ENCODE measurements around the gene AHCTF1. TPM values are rescaled to one million over a fixed set of nuclear protein-coding genes. Genes with fewer than 3 reads are reported as not detected.

AHCTF1 gene
- 10 to 100 TPM; 49.4 to 55.4 (median 51.7) TPM for total RNA-seq

- Mint-ChIP-seq H3K9me3 (no peaks in the 10 kb centered on the region), H3K36me3 (ENCODE audit: insufficient read depth) (peaks cover 10% of the 10 kb centered on the region)
- ATAC-seq = peak; percentile 95
Measured at GRCh38 chr1:246931549-246932365, at the start of gene AHCTF1. Gene AHCTF1, minus strand, starts transcription at chr1:246931948. Its CDS starts 13,578 bp downstream, at chr1:246918370.

GRCh38 chr1:246978785-246979184, 47.0 kb upstream of the AHCTF1 start:
- Mint-ChIP-seq H3K9me3 (peaks cover 38% of the 10 kb centered on the region), H3K36me3 (ENCODE audit: insufficient read depth) (peaks cover 3% of the 10 kb centered on the region), H3K4me3 (no peak overlapping the region), H3K4me1 (ENCODE audit: low read depth) (no peaks in the 10 kb centered on the region), H3K27me3 (ENCODE audit: low read depth) (peaks cover 5% of the 10 kb centered on the region)
- ATAC-seq (no peak), DNase-seq (no peak)

More at GRCh38 chr1:246931549-246932365, at the start of gene AHCTF1:
- peak within 1 kb of the TSS; percentile 94 for H3K4me3 Mint-ChIP-seq
- peaks cover 25% of the 10 kb centered on the region for H3K4me1 Mint-ChIP-seq (ENCODE audit: low read depth)
- DNase-seq = peak; percentile 93
- no peaks in the 10 kb centered on the region for H3K27me3 Mint-ChIP-seq (ENCODE audit: low read depth)

GRCh38 chr1:246978281-246978680, 46.5 kb upstream of the AHCTF1 start:
- no peaks in the 10 kb centered on the region for H3K4me1 Mint-ChIP-seq (ENCODE audit: low read depth)
- H3K27me3 Mint-ChIP-seq (ENCODE audit: low read depth) = peaks cover 5% of the 10 kb centered on the region
- peaks cover 37% of the 10 kb centered on the region for H3K9me3 Mint-ChIP-seq
- DNase-seq = no peak
- no peak for ATAC-seq
- no peak overlapping the region for H3K4me3 Mint-ChIP-seq
- H3K36me3 Mint-ChIP-seq (ENCODE audit: insufficient read depth) = peaks cover 3% of the 10 kb centered on the region

GRCh38 chr1:246971969-246972368, 40.2 kb upstream of the AHCTF1 start:
- ATAC-seq (no peak), DNase-seq (no peak)
- no peaks in the 10 kb centered on the region for H3K4me1 Mint-ChIP-seq (ENCODE audit: low read depth)
- H3K9me3 Mint-ChIP-seq = peaks cover 31% of the 10 kb centered on the region
- H3K36me3 Mint-ChIP-seq (ENCODE audit: insufficient read depth) = no peaks in the 10 kb centered on the region
- no peak overlapping the region for H3K4me3 Mint-ChIP-seq
- H3K27me3 Mint-ChIP-seq (ENCODE audit: low read depth) = peaks cover 5% of the 10 kb centered on the region

GRCh38 chr1:246971090-246971721, 39.5 kb upstream of the AHCTF1 start:
- H3K9me3 Mint-ChIP-seq = peaks cover 28% of the 10 kb centered on the region
- ATAC-seq (no peak), DNase-seq (peak; percentile 23)

GRCh38 chr1:246969621-246970020, 37.9 kb upstream of the AHCTF1 start:
- no peak overlapping the region for H3K4me3 Mint-ChIP-seq
- ATAC-seq (no peak), DNase-seq (no peak)
- no peaks in the 10 kb centered on the region for H3K36me3 Mint-ChIP-seq (ENCODE audit: insufficient read depth)
- H3K4me1 Mint-ChIP-seq (ENCODE audit: low read depth) = no peaks in the 10 kb centered on the region
- no peaks in the 10 kb centered on the region for H3K27me3 Mint-ChIP-seq (ENCODE audit: low read depth)
- peaks cover 20% of the 10 kb centered on the region for H3K9me3 Mint-ChIP-seq

More at GRCh38 chr1:246971090-246971721, 39.5 kb upstream of the AHCTF1 start:
- H3K27me3 Mint-ChIP-seq (ENCODE audit: low read depth) = peaks cover 5% of the 10 kb centered on the region
- H3K4me1 Mint-ChIP-seq (ENCODE audit: low read depth) = no peaks in the 10 kb centered on the region
- H3K36me3 Mint-ChIP-seq (ENCODE audit: insufficient read depth) = no peaks in the 10 kb centered on the region
- H3K4me3 Mint-ChIP-seq = no peak overlapping the region

GRCh38 chr1:246966502-246966901, 34.8 kb upstream of the AHCTF1 start:
- Mint-ChIP-seq H3K4me3 (no peak overlapping the region), H3K27me3 (ENCODE audit: low read depth) (peaks cover 2% of the 10 kb centered on the region), H3K36me3 (ENCODE audit: insufficient read depth) (no peaks in the 10 kb centered on the region), H3K9me3 (peaks cover 20% of the 10 kb centered on the region), H3K4me1 (ENCODE audit: low read depth) (no peaks in the 10 kb centered on the region)
- ATAC-seq (no peak), DNase-seq (no peak)

- peaks cover 4% of the 10 kb centered on the region for H3K4me1 Mint-ChIP-seq (ENCODE audit: low read depth)
- no peaks in the 10 kb centered on the region for H3K36me3 Mint-ChIP-seq (ENCODE audit: insufficient read depth)
- DNase-seq (no peak), ATAC-seq (no peak)
- H3K9me3 Mint-ChIP-seq = no peaks in the 10 kb centered on the region
- peaks cover 2% of the 10 kb centered on the region for H3K27me3 Mint-ChIP-seq (ENCODE audit: low read depth)
- no peak overlapping the region for H3K4me3 Mint-ChIP-seq
Measured at GRCh38 chr1:246959944-246960693, 28.4 kb upstream of the AHCTF1 start.

GRCh38 chr1:246954126-246954525, 22.4 kb upstream of the AHCTF1 start:
- no peaks in the 10 kb centered on the region for H3K4me1 Mint-ChIP-seq (ENCODE audit: low read depth)
- DNase-seq (no peak), ATAC-seq (no peak)
- no peak overlapping the region for H3K4me3 Mint-ChIP-seq
- H3K27me3 Mint-ChIP-seq (ENCODE audit: low read depth) = no peaks in the 10 kb centered on the region
- H3K36me3 Mint-ChIP-seq (ENCODE audit: insufficient read depth) = no peaks in the 10 kb centered on the region
- no peaks in the 10 kb centered on the region for H3K9me3 Mint-ChIP-seq

GRCh38 chr1:246951413-246951812, 19.7 kb upstream of the AHCTF1 start:
- ATAC-seq (no peak), DNase-seq (no peak)
- Mint-ChIP-seq H3K27me3 (ENCODE audit: low read depth) (no peaks in the 10 kb centered on the region), H3K4me3 (no peak overlapping the region), H3K4me1 (ENCODE audit: low read depth) (no peaks in the 10 kb centered on the region), H3K9me3 (no peaks in the 10 kb centered on the region), H3K36me3 (ENCODE audit: insufficient read depth) (no peaks in the 10 kb centered on the region)

- H3K36me3 Mint-ChIP-seq (ENCODE audit: insufficient read depth) = no peaks in the 10 kb centered on the region
- no peaks in the 10 kb centered on the region for H3K27me3 Mint-ChIP-seq (ENCODE audit: low read depth)
- no peak overlapping the region for H3K4me3 Mint-ChIP-seq
- no peaks in the 10 kb centered on the region for H3K4me1 Mint-ChIP-seq (ENCODE audit: low read depth)
- no peak for ATAC-seq
- no peaks in the 10 kb centered on the region for H3K9me3 Mint-ChIP-seq
- DNase-seq = no peak
Measured at GRCh38 chr1:246949956-246950355, 18.2 kb upstream of the AHCTF1 start.

- Mint-ChIP-seq H3K36me3 (ENCODE audit: insufficient read depth) (no peaks in the 10 kb centered on the region), H3K4me1 (ENCODE audit: low read depth) (no peaks in the 10 kb centered on the region), H3K27me3 (ENCODE audit: low read depth) (no peaks in the 10 kb centered on the region), H3K9me3 (no peaks in the 10 kb centered on the region), H3K4me3 (no peak overlapping the region)
- ATAC-seq = no peak
- DNase-seq = no peak
Measured at GRCh38 chr1:246947255-246947654, 15.5 kb upstream of the AHCTF1 start.

GRCh38 chr1:246946366-246946765, 14.6 kb upstream of the AHCTF1 start:
- no peaks in the 10 kb centered on the region for H3K9me3 Mint-ChIP-seq
- no peak for ATAC-seq
- no peaks in the 10 kb centered on the region for H3K36me3 Mint-ChIP-seq (ENCODE audit: insufficient read depth)
- DNase-seq = no peak
- no peaks in the 10 kb centered on the region for H3K4me1 Mint-ChIP-seq (ENCODE audit: low read depth)
- H3K4me3 Mint-ChIP-seq = no peak overlapping the region
- no peaks in the 10 kb centered on the region for H3K27me3 Mint-ChIP-seq (ENCODE audit: low read depth)

GRCh38 chr1:246934765-246935164, 3.0 kb upstream of the AHCTF1 start:
- Mint-ChIP-seq H3K4me1 (ENCODE audit: low read depth) (peaks cover 13% of the 10 kb centered on the region), H3K4me3 (no peak overlapping the region), H3K27me3 (ENCODE audit: low read depth) (peaks cover 3% of the 10 kb centered on the region), H3K9me3 (no peaks in the 10 kb centered on the region), H3K36me3 (ENCODE audit: insufficient read depth) (peaks cover 3% of the 10 kb centered on the region)
- no peak for ATAC-seq
- DNase-seq = no peak

Measured in activated T-cell treated with anti-CD3 and anti-CD28 coated beads, Interleukin-2, amount 50 U/mL, for 4 hours (primary cell).